WTC11 (cell line): ENCODE measurements around the gene METTL22. TPM values are rescaled to one million over a fixed set of nuclear protein-coding genes. Genes with fewer than 3 reads are reported as not detected.

Source experiments
- ATAC-seq: fragments of 200-7000 bp; cut with Tn5 transposase; 2 replicates; pipeline ENCODE4 v1.10.0; 2021; ENCODE audit warnings: mild to moderate bottlenecking, moderate library complexity
- CTCF ChIA-PET: fragments of 300-600 bp; sonication (Branson Sonifier 250); formaldehyde crosslinking; loops from one replicate; lab custom pipeline; 2021; ENCODE audit warnings: antibody characterized with exemption; lab: Charles Lee
- POLR2A ChIA-PET: fragments of 350-600 bp; sonication (Branson Sonifier 250); formaldehyde crosslinking; loops from one replicate; lab custom pipeline; 2021; ENCODE audit warnings: antibody characterized with exemption; lab: Charles Lee
- DNase-seq: peaks from one replicate; pipeline ENCODE4 v3.0.0; 2021; ENCODE audit warnings: low spot score
- H3K27ac Mint-ChIP-seq: 2 replicates; pipeline ENCODE4 v1.8.0; 2021; ENCODE audit warnings: mixed read lengths
- H3K27me3 Mint-ChIP-seq: 2 replicates; pipeline ENCODE4 v1.8.0; 2021; ENCODE audit warnings: low read depth, mild to moderate bottlenecking, moderate library complexity, mixed read lengths
- H3K36me3 Mint-ChIP-seq: 2 replicates; pipeline ENCODE4 v1.8.0; 2021; ENCODE audit warnings: mixed read lengths
- H3K4me1 Mint-ChIP-seq: 2 replicates; pipeline ENCODE4 v1.8.0; 2022; ENCODE audit warnings: mixed read lengths
- H3K4me3 Mint-ChIP-seq: 2 replicates; pipeline ENCODE4 v1.8.0; 2021; ENCODE audit warnings: mild to moderate bottlenecking, moderate library complexity, mixed read lengths
- H3K9me3 Mint-ChIP-seq: 2 replicates; pipeline ENCODE4 v1.8.0; 2021; ENCODE audit warnings: mixed read lengths
- ATF3 ChIP-seq: sonication (generic); formaldehyde crosslinking; conservative IDR thresholded peaks from 2 replicates; pipeline ENCODE4 v1.8.1; 2022; ENCODE audit warnings: mild to moderate bottlenecking, missing genetic modification reagents
- CBFB ChIP-seq: sonication (generic); formaldehyde crosslinking; IDR thresholded peaks from 2 replicates; pipeline ENCODE4 v1.8.1; 2022; ENCODE audit warnings: mild to moderate bottlenecking, low read depth, missing genetic modification reagents
- E2F4 ChIP-seq: sonication (generic); formaldehyde crosslinking; IDR thresholded peaks from 2 replicates; pipeline ENCODE4 v1.8.1; 2022; ENCODE audit warnings: low read depth, mild to moderate bottlenecking, moderate library complexity, missing genetic modification reagents, borderline replicate concordance
- ELF4 ChIP-seq: sonication (generic); formaldehyde crosslinking; IDR thresholded peaks from 2 replicates; pipeline ENCODE4 v1.8.1; 2022; ENCODE audit warnings: low read depth, mild to moderate bottlenecking, moderate library complexity, missing genetic modification reagents
- FOXJ3 ChIP-seq: sonication (generic); formaldehyde crosslinking; IDR thresholded peaks from 2 replicates; pipeline ENCODE4 v1.9.0; 2021; ENCODE audit warnings: missing genetic modification reagents, mild to moderate bottlenecking, borderline replicate concordance
- HMGA2 ChIP-seq: fragments of 250-450 bp; sonication (Bioruptor Pico); IDR thresholded peaks from 2 replicates; pipeline ENCODE4 v1.4.0; 2021; ENCODE audit warnings: mild to moderate bottlenecking, moderate library complexity
- MYBL2 ChIP-seq: sonication (generic); formaldehyde crosslinking; IDR thresholded peaks from 2 replicates; pipeline ENCODE4 v1.8.1; 2023; ENCODE audit warnings: mild to moderate bottlenecking, moderate library complexity, missing genetic modification reagents
- NFATC4 ChIP-seq: fragments of 250-450 bp; sonication (Bioruptor Pico); IDR thresholded peaks from 2 replicates; pipeline ENCODE4 v1.9.0; 2021; ENCODE audit warnings: mild to moderate bottlenecking
- NR1H2 ChIP-seq: sonication (generic); formaldehyde crosslinking; IDR thresholded peaks from 2 replicates; pipeline ENCODE4 v1.9.0; 2021; ENCODE audit warnings: mild to moderate bottlenecking, moderate library complexity, missing genetic modification reagents
- PRDM15 ChIP-seq: sonication (generic); formaldehyde crosslinking; IDR thresholded peaks from 2 replicates; pipeline ENCODE4 v1.8.0; 2022; ENCODE audit warnings: missing genetic modification reagents
- PRRX2 ChIP-seq: fragments of 250-450 bp; sonication (Bioruptor Pico); IDR thresholded peaks from 2 replicates; pipeline ENCODE4 v1.8.0; 2021; ENCODE audit warnings: mild to moderate bottlenecking
- RELA ChIP-seq: sonication (generic); formaldehyde crosslinking; IDR thresholded peaks from 2 replicates; pipeline ENCODE4 v1.8.1; 2022; ENCODE audit warnings: missing genetic modification reagents, mild to moderate bottlenecking, borderline replicate concordance
- SMAD3 ChIP-seq: sonication (generic); formaldehyde crosslinking; IDR thresholded peaks from 2 replicates; pipeline ENCODE4 v1.8.0; 2022; ENCODE audit warnings: missing genetic modification reagents, mild to moderate bottlenecking, borderline replicate concordance
- SMAD4 ChIP-seq: sonication (generic); formaldehyde crosslinking; IDR thresholded peaks from 2 replicates; pipeline ENCODE4 v1.8.0; 2022; ENCODE audit warnings: mild to moderate bottlenecking, missing genetic modification reagents
- SOX15 ChIP-seq: fragments of 250-450 bp; sonication (Bioruptor Pico); IDR thresholded peaks from 2 replicates; pipeline ENCODE4 v1.9.0; 2021; ENCODE audit warnings: mild to moderate bottlenecking
- TCF7 ChIP-seq: sonication (generic); formaldehyde crosslinking; IDR thresholded peaks from 2 replicates; pipeline ENCODE4 v1.8.0; 2022; ENCODE audit warnings: mild to moderate bottlenecking, low read depth, missing genetic modification reagents, moderate library complexity
- ZBTB21 ChIP-seq: sonication (generic); formaldehyde crosslinking; IDR thresholded peaks from 2 replicates; pipeline ENCODE4 v1.8.1; 2023; ENCODE audit warnings: mild to moderate bottlenecking, missing genetic modification reagents, borderline replicate concordance
- ZNF232 ChIP-seq: sonication (generic); formaldehyde crosslinking; IDR thresholded peaks from 2 replicates; pipeline ENCODE4 v1.8.0; 2022; ENCODE audit warnings: mild to moderate bottlenecking, missing genetic modification reagents
- ZNF671 ChIP-seq: fragments of 250-450 bp; sonication (Bioruptor Pico); IDR thresholded peaks from 2 replicates; pipeline ENCODE4 v1.8.0; 2021; ENCODE audit warnings: mild to moderate bottlenecking
- total RNA-seq: library from RNA; stranded (reverse); gene quantifications from 3 replicates; pipeline ENCODE4 v1.2.3, GENCODE V29; 2021
- TF ChIP-seq, protein P1 (sequence below): sonication (generic); formaldehyde crosslinking; IDR thresholded peaks from 2 replicates; pipeline ENCODE4 v1.8.1; 2022; ENCODE audit warnings: mild to moderate bottlenecking, moderate library complexity, missing genetic modification reagents
- TF ChIP-seq, protein P2 (sequence below): sonication (generic); formaldehyde crosslinking; IDR thresholded peaks from 2 replicates; pipeline ENCODE4 v1.8.0; 2022; ENCODE audit warnings: mild to moderate bottlenecking, missing genetic modification reagents
- TF ChIP-seq, protein P3 (sequence below): sonication (generic); formaldehyde crosslinking; IDR thresholded peaks from 2 replicates; pipeline ENCODE4 v1.8.1; 2023; ENCODE audit warnings: mild to moderate bottlenecking, missing genetic modification reagents
- TF ChIP-seq, protein P4 (sequence below): sonication (generic); formaldehyde crosslinking; IDR thresholded peaks from 2 replicates; pipeline ENCODE4 v1.8.1; 2023; ENCODE audit warnings: mild to moderate bottlenecking, moderate library complexity, missing genetic modification reagents

Gene METTL22
- total RNA-seq, 1 experiment from 2014 or later = 82.0 TPM

- no peak overlapping the region for H3K27ac Mint-ChIP-seq
- ChIA-PET CTCF (no interaction called here), POLR2A (no interaction called here)
- peaks cover 5% of the 10 kb centered on the region for H3K4me1 Mint-ChIP-seq
- no peaks in the 10 kb centered on the region; the same call in 1 of the 2 replicates for H3K27me3 Mint-ChIP-seq
- TF ChIP-seq SOX15 (CRISPR knock-in tag) (no peak), HMGA2 (CRISPR knock-in tag) (no peak), SMAD4 (CRISPR knock-in tag) (no peak), ZNF232 (CRISPR knock-in tag) (no peak)
- H3K36me3 Mint-ChIP-seq = peaks cover 8% of the 10 kb centered on the region
- H3K4me3 Mint-ChIP-seq = no peak overlapping the region
- no peak for ATAC-seq
- H3K9me3 Mint-ChIP-seq = peaks cover 16% of the 10 kb centered on the region
- no peak for DNase-seq
Observed at GRCh38 chr16:8691728-8692127, 70.2 kb downstream of the METTL22 start.

GRCh38 chr16:8694795-8695728 is 73.6 kb downstream of the METTL22 start:
- Mint-ChIP-seq H3K4me3 (no peak overlapping the region), H3K4me1 (0 out of 2 replicates have a peak, but pooled peaks cover 3% of the 10 kb centered on the region), H3K9me3 (0 out of 2 replicates have a peak, but pooled peaks cover 1% of the 10 kb centered on the region), H3K27ac (no peak overlapping the region), H3K27me3 (no peaks in the 10 kb centered on the region; the same call in 1 of the 2 replicates), H3K36me3 (no peaks in the 10 kb centered on the region)
- ChIA-PET CTCF (interaction anchor here (0.5 to 1.1 kb wide), 3 partner anchors 48 to 97 kb away, joined by 3 to 4 read pairs (median 3); no protein-coding TSS in a partner anchor), POLR2A (no interaction called here)
- DNase-seq (no peak), ATAC-seq (no peak; the same call in 1 of the 2 replicates)
- TF ChIP-seq NFATC4 (CRISPR knock-in tag) (no peak), FOXJ3 (CRISPR knock-in tag) (no peak), NR1H2 (CRISPR knock-in tag) (no peak), MYBL2 (CRISPR knock-in tag) (no peak), ZBTB21 (no peak), ELF4 (CRISPR knock-in tag) (no peak), TCF7 (no peak), PRDM15 (CRISPR knock-in tag) (no peak), RELA (CRISPR knock-in tag) (no peak), SMAD3 (CRISPR knock-in tag) (no peak), E2F4 (CRISPR knock-in tag) (no peak), ATF3 (CRISPR knock-in tag) (no peak), ZNF671 (CRISPR knock-in tag) (no peak), CBFB (CRISPR knock-in tag) (no peak), PRRX2 (CRISPR knock-in tag) (no peak), SOX15 (CRISPR knock-in tag) (no peak)
- TF ChIP-seq, protein P1, sequence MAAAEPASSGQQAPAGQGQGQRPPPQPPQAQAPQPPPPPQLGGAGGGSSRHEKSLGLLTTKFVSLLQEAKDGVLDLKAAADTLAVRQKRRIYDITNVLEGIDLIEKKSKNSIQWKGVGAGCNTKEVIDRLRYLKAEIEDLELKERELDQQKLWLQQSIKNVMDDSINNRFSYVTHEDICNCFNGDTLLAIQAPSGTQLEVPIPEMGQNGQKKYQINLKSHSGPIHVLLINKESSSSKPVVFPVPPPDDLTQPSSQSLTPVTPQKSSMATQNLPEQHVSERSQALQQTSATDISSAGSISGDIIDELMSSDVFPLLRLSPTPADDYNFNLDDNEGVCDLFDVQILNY (CRISPR knock-in tag) = no peak
- TF ChIP-seq, protein P2, sequence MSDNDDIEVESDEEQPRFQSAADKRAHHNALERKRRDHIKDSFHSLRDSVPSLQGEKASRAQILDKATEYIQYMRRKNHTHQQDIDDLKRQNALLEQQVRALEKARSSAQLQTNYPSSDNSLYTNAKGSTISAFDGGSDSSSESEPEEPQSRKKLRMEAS (CRISPR knock-in tag) = no peak
- TF ChIP-seq, protein P3, sequence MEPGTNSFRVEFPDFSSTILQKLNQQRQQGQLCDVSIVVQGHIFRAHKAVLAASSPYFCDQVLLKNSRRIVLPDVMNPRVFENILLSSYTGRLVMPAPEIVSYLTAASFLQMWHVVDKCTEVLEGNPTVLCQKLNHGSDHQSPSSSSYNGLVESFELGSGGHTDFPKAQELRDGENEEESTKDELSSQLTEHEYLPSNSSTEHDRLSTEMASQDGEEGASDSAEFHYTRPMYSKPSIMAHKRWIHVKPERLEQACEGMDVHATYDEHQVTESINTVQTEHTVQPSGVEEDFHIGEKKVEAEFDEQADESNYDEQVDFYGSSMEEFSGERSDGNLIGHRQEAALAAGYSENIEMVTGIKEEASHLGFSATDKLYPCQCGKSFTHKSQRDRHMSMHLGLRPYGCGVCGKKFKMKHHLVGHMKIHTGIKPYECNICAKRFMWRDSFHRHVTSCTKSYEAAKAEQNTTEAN (CRISPR knock-in tag) = no peak
- TF ChIP-seq, protein P4, sequence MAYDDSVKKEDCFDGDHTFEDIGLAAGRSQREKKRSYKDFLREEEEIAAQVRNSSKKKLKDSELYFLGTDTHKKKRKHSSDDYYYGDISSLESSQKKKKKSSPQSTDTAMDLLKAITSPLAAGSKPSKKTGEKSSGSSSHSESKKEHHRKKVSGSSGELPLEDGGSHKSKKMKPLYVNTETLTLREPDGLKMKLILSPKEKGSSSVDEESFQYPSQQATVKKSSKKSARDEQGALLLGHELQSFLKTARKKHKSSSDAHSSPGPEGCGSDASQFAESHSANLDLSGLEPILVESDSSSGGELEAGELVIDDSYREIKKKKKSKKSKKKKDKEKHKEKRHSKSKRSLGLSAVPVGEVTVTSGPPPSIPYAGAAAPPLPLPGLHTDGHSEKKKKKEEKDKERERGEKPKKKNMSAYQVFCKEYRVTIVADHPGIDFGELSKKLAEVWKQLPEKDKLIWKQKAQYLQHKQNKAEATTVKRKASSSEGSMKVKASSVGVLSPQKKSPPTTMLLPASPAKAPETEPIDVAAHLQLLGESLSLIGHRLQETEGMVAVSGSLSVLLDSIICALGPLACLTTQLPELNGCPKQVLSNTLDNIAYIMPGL (CRISPR knock-in tag) = no peak
